Measurements from ENCODE around the gene POU2F2. TPM values are rescaled to one million over a fixed set of nuclear protein-coding genes. Genes with fewer than 3 reads are reported as not detected.

The POU2F2 gene
- total RNA-seq (1 to 10 TPM in 8 of 9 donors, under 1 TPM in 1; 0.72 to 4.9 (median 2.9) TPM), polyA plus RNA-seq (10 to 100 TPM in 1 of 3 donors, 1 to 10 TPM in 2; 4.2 to 17.2 (median 6.8) TPM)
- long read RNA-seq, donor 1: 0 reads
- long read RNA-seq, donor 2: 0 reads
- long read RNA-seq, donor 3: 0 reads
- long read RNA-seq, donor 4, partial matches to known transcripts: 0 of 1 reads
- long read RNA-seq, donor 4, other reads (novel, unspliced or antisense): 1 of 1 reads
- long read RNA-seq, donor 5, partial matches to known transcripts: 0 of 2 reads
- long read RNA-seq, donor 5, other reads (novel, unspliced or antisense): 2 of 2 reads
- long read RNA-seq, donor 6, partial matches to known transcripts: 0 of 2 reads
- long read RNA-seq, donor 6, other reads (novel, unspliced or antisense): 2 of 2 reads
- long read RNA-seq, donor 7: 0 reads
- long read RNA-seq, donor 8: 0 reads
- long read RNA-seq, donor 9: 0 reads
- long read RNA-seq, donor 10: 0 reads

DNA sequence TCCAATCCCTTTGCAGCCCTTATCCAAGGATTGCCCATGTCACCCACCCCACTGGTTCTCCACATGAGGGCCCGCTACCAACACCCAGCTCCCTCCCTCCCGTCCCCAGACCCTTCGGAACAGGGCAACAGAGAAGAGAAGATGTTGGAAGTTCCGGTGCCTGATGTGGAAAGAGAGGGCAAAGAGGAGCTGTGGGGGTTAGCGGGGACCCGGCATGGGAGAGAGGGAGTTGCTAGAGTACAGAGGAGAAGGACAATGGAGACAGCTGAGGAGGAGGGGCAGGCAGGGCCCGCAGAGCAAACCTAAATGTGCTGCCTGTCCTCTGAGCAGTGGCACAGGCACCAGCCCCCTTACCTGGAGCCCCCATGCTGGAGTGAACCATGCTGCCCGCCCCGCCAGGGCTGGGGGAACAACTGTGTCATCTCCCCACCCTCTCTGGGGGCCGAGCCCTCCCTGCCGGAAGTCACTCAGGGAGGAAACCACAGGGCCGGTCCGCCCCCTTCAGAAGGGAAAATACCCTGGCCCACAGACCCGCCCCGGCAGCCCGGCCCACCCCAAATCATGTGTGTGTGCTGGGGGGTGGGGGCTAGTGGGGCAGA lies at the start of gene POU2F2:
Gene POU2F2 (minus strand): TSS at position 417 of the 599 bp plus-strand sequence. CDS start 35 bp downstream, at position 382.
- WGBS, 4 donors: 3 to 16% (median 6%) methylated on average over 8 to 16 of the region's 16 CpGs
- Histone ChIP-seq H3K36me3 (replicated peaks in 1 of 2) (no peaks in the 10 kb centered on the region), H3K4me1 (replicated peaks in 1 of 2) (peaks cover 0 to 4% of the 10 kb centered on the region in 2 donors)

DNA sequence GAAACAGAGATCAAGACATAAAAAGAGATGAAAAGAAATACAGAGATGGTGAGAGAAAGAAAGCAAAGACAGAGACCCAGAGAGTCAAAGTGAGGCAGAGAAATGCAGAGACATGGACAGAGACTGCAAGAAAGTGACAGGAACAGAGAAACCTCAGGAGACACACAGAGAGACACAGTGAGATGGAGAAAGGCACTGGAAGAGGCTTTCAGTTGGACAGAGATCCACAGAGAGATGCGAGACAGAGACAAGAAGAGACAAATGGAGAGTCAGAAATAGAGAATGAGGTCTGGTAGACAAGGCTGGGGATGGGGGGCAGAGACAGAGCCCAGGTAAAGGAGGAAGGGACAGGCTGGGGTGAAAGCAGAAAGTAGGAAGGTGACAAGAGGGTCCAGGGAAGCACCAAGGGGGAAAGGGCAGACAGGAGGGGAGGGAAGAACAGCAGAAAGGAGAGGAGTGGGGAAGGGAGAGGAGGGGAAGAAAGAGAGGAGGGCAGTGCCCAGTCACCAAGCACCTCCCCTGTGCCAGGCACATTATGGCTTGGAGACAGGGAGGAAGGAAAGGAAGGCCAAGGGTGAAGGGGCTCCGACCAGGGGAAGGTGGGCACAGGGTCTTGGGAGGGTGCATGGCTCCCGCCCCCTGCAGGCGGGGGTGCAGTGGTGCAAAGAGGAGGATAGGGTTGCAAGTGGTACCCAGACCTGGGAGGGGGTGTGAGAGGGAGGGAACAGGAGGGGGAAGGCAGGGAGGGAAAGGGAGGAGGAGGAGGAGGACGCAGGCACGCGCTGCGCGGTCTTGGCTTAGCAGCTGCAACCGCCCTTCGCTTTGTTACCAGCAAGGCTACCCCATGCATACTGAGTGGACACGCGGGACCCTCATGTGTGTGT lies 46.8 kb upstream of the POU2F2 start:
- WGBS, 4 donors: 7 to 14% (median 10%) methylated on average over 4 to 13 of the region's 13 CpGs
- Histone ChIP-seq H3K36me3 (replicated peaks in 1 of 2) (no peaks in the 10 kb centered on the region), H3K4me1 (replicated peaks in 1 of 2) (peaks cover 6 to 8% of the 10 kb centered on the region in 2 donors), H3K27ac (no peak overlapping the region), H3K4me3 (no peak overlapping the region), H3K27me3 (peaks cover 38% of the 10 kb centered on the region), H3K9me3 (replicated peaks in 1 of 3) (no peaks in the 10 kb centered on the region)
- DNase-seq: no peak
- TF ChIP-seq, protein P1, sequence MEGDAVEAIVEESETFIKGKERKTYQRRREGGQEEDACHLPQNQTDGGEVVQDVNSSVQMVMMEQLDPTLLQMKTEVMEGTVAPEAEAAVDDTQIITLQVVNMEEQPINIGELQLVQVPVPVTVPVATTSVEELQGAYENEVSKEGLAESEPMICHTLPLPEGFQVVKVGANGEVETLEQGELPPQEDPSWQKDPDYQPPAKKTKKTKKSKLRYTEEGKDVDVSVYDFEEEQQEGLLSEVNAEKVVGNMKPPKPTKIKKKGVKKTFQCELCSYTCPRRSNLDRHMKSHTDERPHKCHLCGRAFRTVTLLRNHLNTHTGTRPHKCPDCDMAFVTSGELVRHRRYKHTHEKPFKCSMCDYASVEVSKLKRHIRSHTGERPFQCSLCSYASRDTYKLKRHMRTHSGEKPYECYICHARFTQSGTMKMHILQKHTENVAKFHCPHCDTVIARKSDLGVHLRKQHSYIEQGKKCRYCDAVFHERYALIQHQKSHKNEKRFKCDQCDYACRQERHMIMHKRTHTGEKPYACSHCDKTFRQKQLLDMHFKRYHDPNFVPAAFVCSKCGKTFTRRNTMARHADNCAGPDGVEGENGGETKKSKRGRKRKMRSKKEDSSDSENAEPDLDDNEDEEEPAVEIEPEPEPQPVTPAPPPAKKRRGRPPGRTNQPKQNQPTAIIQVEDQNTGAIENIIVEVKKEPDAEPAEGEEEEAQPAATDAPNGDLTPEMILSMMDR (IDR thresholded peaks at IDR 0.05): peak in 1 of 6 experiments; percentile 3
- TF ChIP-seq POLR2A (IDR thresholded peaks at IDR 0.05): no peak
- intact Hi-C loops (cut with DNase I): no loop called here

More for the DNA sequence above, at the start of gene POU2F2:
- peak in 4 of 7 donors; percentile 24 to 33 (median 31) for DNase-seq
- no peak within 1 kb of the TSS for H3K27ac ChIP-seq
- H3K4me3 ChIP-seq: peak within 1 kb of the TSS in 1 of 4 donors; percentile 39
- TF ChIP-seq, protein P1 (IDR thresholded peaks at IDR 0.05): no peak
- no peak for TF ChIP-seq POLR2A (IDR thresholded peaks at IDR 0.05)
- H3K27me3 ChIP-seq: peaks cover 13% of the 10 kb centered on the region
- H3K9me3 ChIP-seq (replicated peaks in 1 of 3): no peaks in the 10 kb centered on the region
- intact Hi-C loops (cut with DNase I): loop anchor here (5.0 to 10.0 kb wide), 3 partner anchors 50 to 193 kb away; partner anchors contain the start of gene MEGF8 (in 1 of the 2)

DNA sequence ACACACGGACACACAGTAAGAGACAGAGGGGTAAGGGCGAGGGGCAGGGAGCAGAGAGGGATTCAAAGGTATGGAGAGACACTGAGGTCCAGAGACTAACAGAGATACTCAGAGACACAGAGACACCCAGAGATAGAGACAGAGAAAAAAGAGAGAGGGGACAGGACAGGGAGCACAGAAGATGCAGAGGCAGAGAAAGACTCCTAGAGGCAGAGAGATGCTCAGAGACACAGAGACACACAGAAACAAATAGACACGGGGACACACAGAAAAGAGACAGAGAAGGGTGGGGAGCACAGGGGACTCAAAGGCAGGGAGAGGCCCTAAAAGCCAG lies 45.4 kb upstream of the POU2F2 start:
- intact Hi-C loops (cut with DNase I): no loop called here
- H3K4me1 ChIP-seq (replicated peaks in 1 of 2): peaks cover 6 to 8% of the 10 kb centered on the region in 2 donors
- H3K4me3 ChIP-seq: no peak overlapping the region
- H3K27me3 ChIP-seq: peaks cover 36% of the 10 kb centered on the region
- WGBS, 4 donors: 19 to 29% (median 26%) methylated on average over 3 of the region's 3 CpGs
- no peaks in the 10 kb centered on the region for H3K36me3 ChIP-seq (replicated peaks in 1 of 2)
- TF ChIP-seq, protein P1 (IDR thresholded peaks at IDR 0.05): no peak
- TF ChIP-seq POLR2A (IDR thresholded peaks at IDR 0.05): no peak
- no peaks in the 10 kb centered on the region for H3K9me3 ChIP-seq (replicated peaks in 1 of 3)
- peak overlapping the region in 1 of 5 donors; percentile 52 for H3K27ac ChIP-seq
- DNase-seq: no peak

Measured in adrenal gland (tissue), 19 donors.